Subcutaneous adipose tissue (tissue), 4 donors: ENCODE measurements around the gene TDRD15. TPM values are rescaled to one million over a fixed set of nuclear protein-coding genes. Genes with fewer than 3 reads are reported as not detected.

ENCODE experiments used
- total RNA-seq, 4 donors: library from RNA; depleted of rRNA; stranded (reverse); fragments of >200 nt; gene quantifications; one replicate each; pipeline ENCODE4 v1.1.0, GENCODE V29; 2016
- TF ChIP-seq, protein P1 (sequence below): fragments of 450-650 bp; IDR thresholded peaks from one replicate; pipeline ENCODE4 v1.5.1; 2016; ENCODE audit warnings: low read depth, mild to moderate bottlenecking, control low read depth, antibody characterized with exemption, moderate library complexity

Gene TDRD15
- total RNA-seq, 4 donors from 2014 or later: 0.34 to 1.6 TPM; not detected in 2

DNA sequence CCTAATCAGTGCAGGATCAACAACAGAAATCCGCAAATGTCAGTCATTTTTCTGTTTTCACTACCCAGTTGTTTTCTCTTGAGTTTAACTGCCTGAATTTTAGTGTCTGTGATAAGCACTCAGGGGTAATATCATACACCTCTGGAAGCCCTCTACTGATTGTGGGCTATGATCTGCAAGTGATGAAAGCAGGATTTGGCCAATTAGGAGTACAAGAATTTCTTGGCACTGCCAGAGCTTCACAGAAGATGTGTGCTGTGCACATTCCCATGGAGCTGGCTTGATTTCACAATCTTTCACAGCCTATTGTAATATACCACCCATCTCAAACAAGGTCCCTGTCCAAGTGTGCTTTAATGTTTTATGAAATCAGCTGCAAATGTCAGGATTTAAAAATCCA is 27.3 kb upstream of the TDRD15 start:
- TF ChIP-seq, protein P1, sequence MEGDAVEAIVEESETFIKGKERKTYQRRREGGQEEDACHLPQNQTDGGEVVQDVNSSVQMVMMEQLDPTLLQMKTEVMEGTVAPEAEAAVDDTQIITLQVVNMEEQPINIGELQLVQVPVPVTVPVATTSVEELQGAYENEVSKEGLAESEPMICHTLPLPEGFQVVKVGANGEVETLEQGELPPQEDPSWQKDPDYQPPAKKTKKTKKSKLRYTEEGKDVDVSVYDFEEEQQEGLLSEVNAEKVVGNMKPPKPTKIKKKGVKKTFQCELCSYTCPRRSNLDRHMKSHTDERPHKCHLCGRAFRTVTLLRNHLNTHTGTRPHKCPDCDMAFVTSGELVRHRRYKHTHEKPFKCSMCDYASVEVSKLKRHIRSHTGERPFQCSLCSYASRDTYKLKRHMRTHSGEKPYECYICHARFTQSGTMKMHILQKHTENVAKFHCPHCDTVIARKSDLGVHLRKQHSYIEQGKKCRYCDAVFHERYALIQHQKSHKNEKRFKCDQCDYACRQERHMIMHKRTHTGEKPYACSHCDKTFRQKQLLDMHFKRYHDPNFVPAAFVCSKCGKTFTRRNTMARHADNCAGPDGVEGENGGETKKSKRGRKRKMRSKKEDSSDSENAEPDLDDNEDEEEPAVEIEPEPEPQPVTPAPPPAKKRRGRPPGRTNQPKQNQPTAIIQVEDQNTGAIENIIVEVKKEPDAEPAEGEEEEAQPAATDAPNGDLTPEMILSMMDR: no peak

DNA sequence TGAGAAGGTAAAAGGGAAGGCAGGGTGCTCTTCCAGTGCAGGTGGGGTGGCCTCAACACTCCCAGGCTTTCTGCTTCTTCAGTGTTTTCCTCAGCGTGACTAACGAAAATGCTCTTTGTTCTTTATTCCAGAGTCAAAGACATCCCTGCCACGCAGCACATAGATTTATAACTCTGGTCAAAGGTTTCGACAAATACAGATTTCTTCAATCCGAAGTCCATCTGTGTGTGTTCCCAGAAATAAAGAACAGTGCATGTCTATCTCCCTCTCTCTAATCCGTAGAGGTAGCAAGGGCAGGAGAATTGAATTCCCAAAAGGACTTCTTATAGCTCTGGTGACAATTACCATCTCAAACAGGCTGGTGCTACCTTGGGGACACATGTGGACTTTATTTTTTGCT is 26.4 kb upstream of the TDRD15 start:
- TF ChIP-seq, protein P1: no peak

DNA sequence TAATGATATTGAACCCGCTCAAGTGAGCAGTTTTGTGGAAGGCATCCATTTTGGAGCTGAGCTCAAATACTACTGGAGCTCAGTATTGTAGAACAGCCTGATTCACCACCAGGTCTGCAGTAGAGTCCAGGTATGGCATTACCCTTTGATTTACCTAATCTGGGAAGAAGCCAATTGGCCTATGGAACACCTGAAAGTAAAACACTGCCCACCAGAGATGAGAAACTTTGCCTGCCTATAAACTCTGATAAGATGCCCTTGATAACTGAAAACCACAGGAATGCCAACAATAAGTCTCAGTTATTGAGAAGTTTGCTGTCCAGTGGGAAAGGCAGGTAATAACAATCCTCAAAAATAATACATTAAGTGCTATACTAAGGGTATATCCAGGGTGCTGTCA is 25.5 kb upstream of the TDRD15 start:
- TF ChIP-seq, protein P1: no peak

DNA sequence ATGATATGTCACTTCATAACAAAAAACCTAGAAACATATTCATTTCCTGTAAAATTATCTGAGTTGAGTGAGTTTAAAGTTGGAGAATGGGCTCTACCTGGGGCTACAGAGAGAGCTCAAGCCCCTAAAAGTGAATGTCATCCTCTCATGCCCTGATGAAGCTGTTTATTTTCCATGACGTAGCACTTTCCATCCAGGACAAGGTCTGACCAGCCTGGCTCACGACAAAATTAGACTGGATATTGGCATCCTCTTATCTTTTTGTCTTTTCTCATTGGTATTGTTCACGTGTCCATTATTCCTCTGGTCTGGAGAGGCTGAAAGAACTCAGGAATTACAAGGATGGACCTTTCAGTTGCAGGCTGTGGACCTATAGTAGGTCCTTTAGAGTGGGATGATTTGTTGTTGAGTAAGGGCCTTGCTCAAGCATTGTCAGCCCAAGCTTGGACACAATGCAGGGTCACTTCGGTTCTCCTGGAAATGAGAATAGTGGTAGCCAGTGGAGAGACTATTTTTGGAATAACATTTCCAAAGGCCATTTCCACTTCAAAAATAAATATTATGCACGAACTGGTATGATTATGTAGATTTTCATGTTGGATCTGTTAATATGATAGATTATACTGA is 24.4 kb upstream of the TDRD15 start:
- TF ChIP-seq, protein P1: no peak

DNA sequence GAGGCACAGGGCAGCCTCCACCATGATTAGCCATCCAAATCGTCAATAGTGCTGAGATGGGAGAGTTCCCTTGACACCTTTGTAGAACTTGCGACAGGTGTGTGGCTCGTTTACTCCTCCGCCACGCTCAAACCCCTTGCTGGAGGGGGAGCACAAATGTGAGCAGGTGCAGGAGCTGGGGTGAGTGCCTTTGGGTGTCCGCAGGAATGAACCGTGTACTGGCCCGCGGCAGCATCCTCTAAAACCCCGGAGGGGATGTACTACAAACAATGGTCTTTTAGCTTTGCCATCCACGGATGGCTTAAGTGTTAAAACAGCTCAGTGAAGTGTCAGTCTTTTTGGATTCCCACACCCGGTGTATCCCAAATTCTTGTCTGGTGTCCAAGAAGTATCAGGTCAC is 21.4 kb upstream of the TDRD15 start:
- TF ChIP-seq, protein P1: no peak

DNA sequence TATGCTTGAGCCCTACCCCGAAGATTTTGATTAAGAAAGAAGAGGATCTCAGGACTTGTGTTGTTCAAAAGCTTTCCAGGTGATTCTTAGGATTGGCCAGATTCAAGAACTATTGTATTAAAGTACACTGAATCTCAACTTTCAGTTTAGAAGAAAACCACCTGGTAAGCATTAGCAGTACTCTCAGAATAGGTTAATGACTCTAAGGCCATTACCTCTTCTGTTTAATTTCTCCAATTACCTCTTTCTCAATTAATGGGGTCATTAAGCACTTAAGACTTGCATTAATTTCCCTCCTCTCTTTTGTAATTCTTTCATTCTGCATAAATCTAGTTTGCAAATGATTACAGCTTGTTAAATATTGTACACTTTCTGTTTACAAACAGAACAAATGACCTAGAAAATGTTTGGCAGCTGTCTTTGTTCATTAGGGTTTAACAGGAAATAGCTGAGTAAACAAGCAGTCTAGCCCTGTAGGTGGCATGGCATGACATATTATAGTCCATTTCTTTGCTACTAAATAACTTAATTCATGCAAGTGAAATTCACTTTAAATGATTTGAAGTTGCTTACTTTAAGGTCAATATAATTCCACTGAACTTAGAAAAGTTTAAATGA is 20.4 kb upstream of the TDRD15 start:
- TF ChIP-seq, protein P1: no peak

DNA sequence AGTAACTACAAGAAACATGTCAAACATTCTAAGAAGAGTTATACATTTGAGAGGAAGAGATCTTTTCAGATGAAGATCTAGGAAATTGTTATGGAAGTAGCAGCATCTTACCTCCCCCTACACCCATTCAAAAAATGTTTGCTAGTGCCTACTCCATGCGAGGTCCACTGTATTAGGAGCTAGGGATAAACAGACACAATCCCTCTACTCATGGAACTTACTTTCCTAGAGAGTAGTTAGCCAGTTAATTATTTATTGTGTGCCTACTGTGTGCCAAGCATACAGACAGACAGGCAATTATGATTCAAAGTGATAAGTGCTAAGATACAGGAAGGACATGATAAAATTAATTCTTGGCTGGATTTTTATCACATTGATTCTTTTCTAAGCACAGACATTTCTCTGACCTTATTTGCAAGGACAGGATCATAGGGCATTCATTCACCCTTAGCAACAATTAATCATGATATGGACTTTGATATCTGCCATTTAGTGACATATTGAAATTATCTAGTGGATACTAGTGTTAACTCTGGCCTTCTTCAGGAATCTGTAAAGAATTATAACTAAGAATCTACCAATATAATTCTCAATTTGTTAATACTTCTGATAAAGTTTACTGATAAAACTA is 19.6 kb upstream of the TDRD15 start:
- TF ChIP-seq, protein P1: no peak
